HEK293 (cell line): ENCODE results near the gene JAKMIP1.

ENCODE experiments used
- CTCF ChIP-seq: fragments of 450-650 bp; formaldehyde crosslinking; IDR thresholded peaks from 2 replicates; pipeline ENCODE4 v1.5.1; 2016; ENCODE audit warnings: missing biosample characterization, missing genetic modification characterization
- PATZ1 ChIP-seq: fragments of 450-650 bp; formaldehyde crosslinking; IDR thresholded peaks from 2 replicates; pipeline ENCODE4 v1.5.1; 2016; ENCODE audit warnings: missing biosample characterization, missing genetic modification characterization
- PRDM4 ChIP-seq: fragments of 450-650 bp; formaldehyde crosslinking; IDR thresholded peaks from 2 replicates; pipeline ENCODE4 v1.5.1; 2017; ENCODE audit warnings: missing biosample characterization, missing genetic modification characterization
- ZFHX2 ChIP-seq: fragments of 450-650 bp; formaldehyde crosslinking; conservative IDR thresholded peaks from 2 replicates; pipeline ENCODE4 v1.5.1; 2016; ENCODE audit warnings: missing biosample characterization, missing genetic modification characterization
- ZFP41 ChIP-seq: fragments of 450-650 bp; formaldehyde crosslinking; IDR thresholded peaks from 2 replicates; pipeline ENCODE4 v1.5.1; 2016; ENCODE audit warnings: missing biosample characterization, missing genetic modification characterization, borderline replicate concordance
- ZNF280C ChIP-seq: fragments of 450-650 bp; formaldehyde crosslinking; IDR thresholded peaks from 2 replicates; pipeline ENCODE4 v1.5.1; 2016; ENCODE audit warnings: missing biosample characterization, missing genetic modification characterization
- ZNF324 ChIP-seq: fragments of 450-650 bp; formaldehyde crosslinking; IDR thresholded peaks from 2 replicates; pipeline ENCODE4 v1.5.1; 2016; ENCODE audit warnings: missing biosample characterization, missing genetic modification characterization

GRCh38 chr4:6162885-6163284 is 37.5 kb downstream of the JAKMIP1 start:
- no peak for TF ChIP-seq PRDM4
- TF ChIP-seq PATZ1 (tag by site-specific recombination) = no peak
- TF ChIP-seq ZNF280C (tag by site-specific recombination) = no peak
- TF ChIP-seq ZFHX2 (tag by site-specific recombination) = no peak
- TF ChIP-seq ZFP41 (tag by site-specific recombination) = no peak
- TF ChIP-seq ZNF324 (tag by site-specific recombination) = no peak
- no peak for TF ChIP-seq CTCF
